NCI-H510A treated with DMSO at 0.1 percent for 48 hours (cell line): ENCODE data around the gene AKR1E2.
A peak's percentile ranks its signal among the peaks of the same experiment; 100 is the strongest.

Experiments used
- DNase-seq: peaks from one replicate; lab custom pipeline; 2025; lab: John Stamatoyannopoulos, UW

The AKR1E2 gene

DNA sequence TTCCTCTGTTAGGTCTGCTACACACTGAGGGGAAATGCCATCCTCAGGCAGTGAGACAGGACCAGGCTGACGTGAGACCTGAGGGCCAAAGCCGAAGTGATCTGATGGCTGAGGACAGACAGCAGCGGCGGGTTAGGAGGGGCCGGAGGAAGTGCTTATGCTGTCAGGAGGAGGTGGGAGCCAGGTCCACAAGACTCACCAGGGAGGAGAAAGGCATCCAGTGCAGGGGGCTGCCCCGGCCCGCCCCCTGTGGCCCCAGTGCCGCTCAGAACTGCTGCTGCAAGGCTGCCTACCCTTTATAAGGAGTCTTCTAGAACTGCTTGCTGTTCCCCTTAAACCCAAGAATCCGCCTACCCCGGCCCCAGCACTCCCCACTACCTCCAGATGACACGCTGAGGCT, 19.8 kb downstream of the AKR1E2 start:
- no peak for DNase-seq

DNA sequence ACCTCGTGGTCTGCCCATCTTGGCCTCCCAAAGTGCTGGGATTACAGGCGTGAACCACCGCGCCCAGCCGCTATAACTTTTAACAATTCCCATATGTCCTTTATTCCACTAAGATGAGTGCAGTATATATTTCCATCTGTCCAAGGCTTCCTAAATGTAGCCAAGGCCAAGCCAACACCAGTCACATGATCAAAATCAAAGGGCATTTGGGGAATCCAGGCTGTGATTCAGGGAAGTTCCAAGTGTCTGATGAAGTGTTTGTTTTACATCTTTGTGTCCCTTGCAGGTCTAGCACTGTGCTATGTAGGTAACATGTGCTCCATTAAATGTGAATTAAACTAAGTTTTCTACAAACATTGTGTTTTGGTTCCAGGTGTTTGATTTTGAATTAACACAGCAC, 20.8 kb downstream of the AKR1E2 start:
- DNase-seq = no peak

DNA sequence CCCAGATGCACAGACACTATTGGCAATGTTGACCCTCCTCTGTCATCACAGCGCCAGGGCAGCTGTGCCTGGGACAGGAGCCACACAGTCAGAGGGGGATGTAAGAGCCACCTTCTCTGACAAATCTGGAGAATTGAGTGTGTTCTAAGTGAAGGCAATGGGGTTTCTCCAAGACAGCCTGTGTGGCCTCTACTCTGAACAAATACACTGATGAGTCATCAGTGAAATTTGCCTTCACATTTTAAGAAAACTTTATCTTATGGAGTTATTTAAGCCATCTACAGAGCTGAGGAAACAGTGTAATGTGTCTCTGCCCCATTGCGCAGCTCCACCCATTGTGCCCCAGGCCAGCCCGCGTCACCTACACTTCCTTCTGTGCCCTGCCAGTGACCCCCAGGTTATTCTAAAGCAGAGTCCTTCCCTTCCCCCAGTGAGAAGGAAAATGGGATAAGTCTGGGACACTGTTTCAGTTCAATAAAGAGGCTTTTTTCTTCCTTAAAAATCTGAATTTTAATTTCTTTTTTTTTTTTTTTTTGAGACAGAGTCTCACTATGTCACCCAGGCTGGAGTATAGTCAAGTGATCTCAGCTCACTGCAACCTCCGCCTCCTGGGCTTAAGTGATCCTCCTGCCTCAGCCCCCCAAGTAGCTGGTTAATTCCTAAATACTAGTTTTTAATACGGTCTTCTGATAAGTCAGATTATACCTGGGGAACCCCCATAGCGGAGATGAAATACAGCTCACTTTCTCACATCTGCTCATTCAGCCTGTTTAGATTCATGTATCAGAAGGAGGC, 21.8 kb downstream of the AKR1E2 start:
- DNase-seq = no peak

DNA sequence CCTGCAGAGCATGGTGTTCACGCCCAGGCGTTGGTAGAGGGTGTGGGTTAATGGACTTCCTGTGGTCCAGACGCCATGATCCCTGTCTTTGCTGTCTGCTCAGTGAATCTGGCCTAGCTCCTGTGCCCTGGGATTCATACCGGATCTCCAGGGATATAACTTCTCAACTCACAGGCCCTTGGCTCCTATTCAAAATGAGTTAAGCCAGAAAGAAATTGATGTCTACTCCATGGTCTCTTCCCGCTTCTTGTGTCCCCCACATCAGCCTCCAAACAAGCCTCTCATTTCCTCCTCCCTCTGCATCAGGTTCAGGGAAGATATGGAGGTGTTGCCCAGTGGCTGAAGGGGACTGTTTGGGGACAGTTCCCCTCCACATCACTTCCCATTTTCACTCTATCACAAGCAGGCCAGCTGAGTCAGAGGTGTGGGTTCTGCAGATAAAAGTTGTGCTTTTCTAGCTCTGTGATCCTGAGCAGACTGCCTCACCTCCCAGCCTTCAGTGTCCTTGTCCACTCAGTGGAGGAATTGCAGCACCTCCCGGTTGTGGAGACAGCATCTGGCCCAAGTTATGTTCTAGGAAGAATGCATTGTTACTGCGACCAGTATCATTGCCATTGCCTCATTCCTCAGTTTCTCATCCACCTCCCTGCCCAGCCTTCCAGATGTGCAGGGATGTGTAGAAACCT, 22.5 kb downstream of the AKR1E2 start:
- DNase-seq = no peak

DNA sequence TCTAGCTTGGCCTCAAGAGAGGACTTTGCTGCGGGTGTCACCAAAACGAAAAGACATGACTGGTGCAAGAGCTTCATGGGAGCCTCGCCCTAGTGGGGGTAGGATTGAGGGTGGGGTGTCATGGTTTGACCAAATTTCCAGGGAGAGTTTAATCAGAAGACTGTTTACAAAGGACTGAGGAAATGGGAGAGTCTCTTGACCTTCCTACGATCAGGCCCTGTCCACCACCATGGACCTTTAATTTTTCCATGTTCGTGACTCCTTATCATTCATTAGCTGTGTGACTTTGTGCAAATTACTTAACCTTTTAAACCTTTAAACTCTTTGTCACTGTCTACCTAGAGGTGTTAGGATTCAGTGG, 23.0 kb downstream of the AKR1E2 start:
- DNase-seq = no peak

DNA sequence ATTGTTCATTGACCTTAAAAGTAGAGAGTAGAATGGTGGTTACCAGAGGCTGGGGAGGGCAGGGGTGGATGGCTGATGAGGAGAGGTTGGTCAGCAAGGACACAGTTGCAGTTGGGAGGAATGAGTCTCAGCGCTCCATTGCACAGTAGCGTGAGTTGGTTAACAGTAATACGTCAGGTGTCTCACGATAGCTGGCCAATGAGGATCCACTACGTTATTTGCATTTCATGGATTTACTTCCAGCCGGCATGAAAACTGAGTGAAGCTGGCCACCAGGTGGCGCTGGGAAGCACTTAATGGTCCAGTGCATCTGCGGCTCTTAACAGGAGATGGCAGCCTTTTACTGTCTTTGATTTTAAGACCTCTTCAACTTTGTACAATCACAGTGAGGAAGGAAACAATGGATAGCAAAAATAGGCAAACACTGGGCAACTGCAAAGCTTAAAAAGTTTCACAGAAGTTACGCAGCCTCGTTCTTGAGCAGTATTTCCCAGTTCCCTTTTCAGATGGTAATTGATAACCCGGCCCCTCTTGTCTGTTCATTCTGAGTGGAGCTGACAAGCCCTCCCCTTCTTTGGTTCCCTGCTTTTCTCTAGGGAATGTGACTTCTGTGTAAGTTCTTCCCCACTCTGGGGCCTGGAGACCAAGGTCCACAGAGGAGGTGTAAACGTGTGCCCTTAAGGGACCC, 23.7 kb downstream of the AKR1E2 start:
- peak; percentile 64 for DNase-seq

DNA sequence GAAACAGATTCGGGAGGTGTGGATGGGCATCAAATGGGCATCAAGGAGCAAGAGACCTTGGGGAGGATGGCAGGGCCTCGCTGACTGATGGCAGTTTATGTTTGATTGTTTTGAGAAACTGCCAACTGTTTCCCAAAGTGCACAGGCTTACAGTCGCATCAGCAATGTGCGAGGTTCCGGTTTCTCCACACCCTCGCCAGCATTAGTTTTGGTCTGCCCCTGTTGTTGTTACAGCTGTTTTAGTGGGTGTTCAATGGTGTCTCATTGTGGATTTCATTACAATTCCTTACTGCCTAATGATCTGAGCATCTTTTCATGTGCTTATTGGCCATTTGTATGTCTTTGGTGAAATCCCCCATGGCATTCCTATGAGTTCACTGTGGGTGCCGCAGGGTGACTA, 24.4 kb downstream of the AKR1E2 start:
- no peak for DNase-seq

DNA sequence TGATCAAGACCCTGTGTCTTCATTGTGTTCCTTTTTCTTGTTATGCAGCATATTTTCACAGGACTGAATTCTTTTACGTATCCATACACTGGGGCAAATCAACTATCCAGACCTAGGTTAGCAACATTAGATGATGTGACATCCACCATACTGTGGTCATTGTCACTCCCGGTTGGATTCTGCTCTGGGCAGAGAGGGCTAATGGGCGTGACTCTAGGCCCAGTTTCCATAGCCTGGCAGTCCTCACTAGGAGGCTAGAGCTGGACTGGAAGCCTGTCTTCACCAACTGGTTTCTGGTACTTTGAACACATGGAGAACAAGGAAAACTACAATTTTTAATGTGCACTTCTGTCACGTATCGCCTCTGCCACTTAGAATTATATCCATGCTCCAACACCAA, 25.2 kb downstream of the AKR1E2 start:
- no peak for DNase-seq

DNA sequence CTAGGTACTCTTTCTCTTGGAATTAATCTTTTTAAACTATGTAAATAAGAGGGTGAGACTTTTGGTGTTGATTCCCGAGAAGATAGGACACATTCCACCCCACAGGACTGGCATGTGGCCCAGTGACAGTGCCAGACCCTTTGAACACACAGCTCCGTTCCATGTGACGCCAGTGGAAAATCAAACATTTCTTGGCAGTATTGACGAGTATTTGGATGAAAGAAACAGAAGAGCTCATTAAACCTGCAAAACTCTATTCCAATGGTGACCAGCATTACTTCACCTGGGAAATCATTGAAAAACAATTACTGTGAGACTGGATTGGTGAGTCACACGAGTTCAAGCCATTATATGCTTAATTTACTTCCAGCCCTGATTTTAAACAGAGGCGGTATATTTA, 25.8 kb downstream of the AKR1E2 start:
- DNase-seq = no peak

DNA sequence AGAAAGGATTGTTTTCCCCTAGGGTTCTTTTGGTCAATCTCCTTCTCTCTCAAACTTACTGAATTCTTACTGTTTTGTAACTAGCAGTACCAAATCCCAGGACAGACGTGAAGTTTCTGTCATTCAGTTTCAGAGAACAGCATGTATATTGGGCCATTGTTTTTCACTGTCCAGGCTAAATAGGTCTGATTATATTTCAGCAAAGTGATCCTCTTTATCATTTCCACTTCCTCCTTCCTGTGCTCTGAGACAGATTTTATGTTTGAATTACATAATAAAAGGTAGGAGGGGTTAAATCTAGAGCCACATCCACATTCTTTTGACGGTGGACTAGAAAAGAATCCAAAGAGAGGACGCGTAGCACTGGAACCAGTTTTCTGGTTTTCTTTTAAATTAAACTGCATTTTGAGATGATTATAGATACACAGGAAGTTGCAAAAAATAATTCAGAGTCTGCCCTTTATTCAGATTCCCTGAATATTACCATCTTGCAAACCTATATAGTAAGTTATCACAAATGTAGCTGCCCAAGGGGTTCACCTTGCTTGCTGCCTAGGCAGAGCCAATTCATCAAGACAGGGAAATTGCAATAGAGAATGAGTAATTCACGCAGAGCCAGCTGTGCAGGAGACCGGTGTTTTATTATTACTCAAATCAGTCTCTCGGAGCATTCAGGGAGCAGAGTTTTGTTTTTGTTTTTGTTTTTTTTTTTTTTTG, 40.1 kb downstream of the AKR1E2 start:
- DNase-seq = no peak

DNA sequence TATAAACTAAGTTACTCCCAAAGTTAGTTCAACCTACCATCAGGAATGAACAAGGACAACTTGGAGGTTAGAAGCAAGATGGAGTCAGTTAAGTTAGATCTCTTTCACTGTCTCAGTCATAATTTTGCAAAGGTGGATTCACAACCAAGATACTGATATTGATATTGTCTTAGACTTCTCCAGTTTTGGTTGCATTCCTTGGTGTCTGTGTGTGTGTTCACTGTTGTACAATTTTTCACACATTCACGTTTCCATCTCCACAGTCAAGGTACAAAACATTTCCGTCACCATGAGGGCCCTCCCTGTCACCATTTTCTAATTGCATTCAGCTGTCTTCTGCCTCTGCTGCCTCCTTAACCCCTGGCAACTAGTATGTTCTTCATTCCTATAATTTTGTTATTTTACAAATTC, 41.1 kb downstream of the AKR1E2 start:
- DNase-seq = no peak

DNA sequence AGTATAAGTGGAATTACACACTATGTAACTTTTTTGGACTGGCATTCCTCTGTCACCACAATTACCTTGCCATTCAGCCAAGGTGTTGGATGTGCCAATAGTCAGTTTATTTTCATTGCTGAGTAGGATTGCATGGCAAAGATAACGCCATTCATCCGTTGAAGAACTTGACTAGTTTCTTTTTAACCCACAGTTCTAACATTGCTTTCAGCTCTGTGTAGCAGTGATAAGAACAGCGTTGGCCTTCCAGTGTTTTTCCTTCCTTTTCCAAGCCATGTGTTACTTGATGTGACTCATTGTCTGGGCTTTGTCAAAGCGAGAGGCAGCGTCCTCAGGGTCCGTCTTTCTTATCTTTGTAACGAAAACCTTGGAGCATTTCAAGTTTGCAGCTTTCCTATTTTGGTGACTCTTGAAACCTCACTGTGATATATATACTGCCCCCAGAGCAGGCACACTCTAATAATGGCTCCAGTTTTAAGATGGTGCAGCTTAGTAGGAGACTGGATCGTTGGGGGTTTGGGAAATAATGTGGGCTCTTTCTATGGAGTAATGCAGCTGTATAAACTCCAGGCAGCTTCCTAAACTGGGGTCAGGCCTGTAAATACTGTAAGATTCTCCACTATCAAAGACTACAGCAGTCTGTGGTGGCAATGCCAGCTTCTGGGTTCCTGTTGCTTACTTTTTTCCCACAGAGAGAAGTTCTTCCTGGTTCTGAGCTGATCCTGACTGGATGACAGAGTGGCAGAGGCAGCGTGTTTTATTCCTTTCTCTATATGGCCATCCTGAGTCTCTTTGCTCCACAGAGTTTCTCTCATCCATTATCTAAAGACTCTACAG, 41.7 kb downstream of the AKR1E2 start:
- no peak for DNase-seq

DNA sequence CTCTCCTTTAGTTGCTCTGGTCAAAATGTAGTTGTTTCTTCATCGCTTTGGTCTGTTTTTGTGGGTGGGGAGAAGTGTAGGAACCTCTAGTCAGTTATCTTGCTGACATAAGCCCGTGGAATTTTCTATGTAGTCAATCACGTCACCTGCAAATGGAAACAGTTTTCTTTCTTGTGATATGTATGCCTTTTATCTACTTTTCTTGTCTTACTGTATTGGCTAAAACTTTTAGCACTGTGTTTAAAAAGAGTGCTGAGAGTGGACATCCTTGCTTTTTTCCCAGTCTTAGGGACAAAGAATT, 42.3 kb downstream of the AKR1E2 start:
- no peak for DNase-seq

DNA sequence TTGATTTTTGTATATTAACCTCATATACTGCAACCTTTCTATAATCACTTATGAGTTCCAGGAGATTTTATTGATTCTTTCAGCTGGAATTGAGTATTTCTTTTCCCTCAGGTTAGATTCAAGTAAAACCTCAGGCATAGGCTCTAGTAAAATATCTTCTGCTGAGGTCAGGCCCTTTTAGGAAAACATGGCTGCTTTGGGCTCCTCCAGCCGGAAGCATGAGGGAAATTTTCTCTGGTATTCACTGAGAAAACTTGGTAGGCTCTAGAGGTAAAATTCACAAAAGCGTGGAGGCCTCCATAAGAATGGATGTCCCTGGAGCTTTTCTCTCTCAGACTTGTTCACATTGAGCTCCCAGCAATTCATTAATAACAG, 56.7 kb downstream of the AKR1E2 start:
- DNase-seq = no peak

DNA sequence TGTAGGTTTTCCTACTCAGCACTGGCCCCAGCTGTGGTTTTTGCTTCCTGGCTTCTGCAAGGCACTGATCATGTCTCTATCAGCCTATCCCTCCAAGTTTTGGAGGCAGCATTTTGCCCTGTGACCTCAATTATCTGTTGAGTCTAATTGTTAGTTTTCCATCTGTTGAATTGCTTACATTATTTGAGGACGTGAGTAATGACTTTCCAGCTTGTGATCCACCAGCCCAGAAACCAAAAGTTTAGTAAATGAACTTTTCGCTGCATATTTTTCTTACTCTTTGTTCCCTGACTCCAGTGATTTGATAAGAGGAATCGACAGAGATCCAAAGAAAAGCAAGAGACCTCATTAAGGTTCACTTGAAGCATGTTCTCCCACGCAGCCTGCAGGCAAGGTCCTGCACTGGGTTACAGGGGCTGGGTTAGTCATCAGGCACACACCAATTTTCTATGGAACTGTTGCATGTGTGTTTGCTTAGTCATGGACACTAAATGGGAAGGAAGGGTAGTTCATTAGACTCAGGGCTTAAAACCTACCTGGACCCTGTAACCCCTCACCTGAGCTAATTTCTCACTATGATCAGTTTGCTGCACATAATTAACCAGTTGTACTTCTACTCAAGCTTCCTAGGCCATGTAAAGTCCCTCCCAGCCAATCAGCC, 57.2 kb downstream of the AKR1E2 start:
- no peak for DNase-seq

DNA sequence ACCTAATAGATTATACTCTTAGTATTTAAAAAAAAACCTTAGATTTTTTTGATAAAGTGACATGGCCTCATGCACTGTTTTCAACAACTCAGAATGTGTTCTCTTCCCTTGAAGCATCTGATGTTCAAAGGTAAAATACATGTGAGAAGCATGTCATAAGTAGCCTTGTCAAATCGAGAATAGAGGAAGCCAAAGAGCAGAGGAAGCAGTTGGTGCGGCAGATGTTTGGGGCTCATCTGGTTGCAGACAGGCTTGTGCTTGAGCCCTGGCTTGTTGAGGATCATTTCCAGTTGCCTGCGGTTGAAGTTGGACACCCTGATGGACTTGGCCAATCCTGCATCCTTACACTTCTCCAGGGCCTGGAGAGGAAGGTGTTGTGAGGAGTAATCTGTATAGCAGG, 59.2 kb downstream of the AKR1E2 start:
- no peak for DNase-seq

DNA sequence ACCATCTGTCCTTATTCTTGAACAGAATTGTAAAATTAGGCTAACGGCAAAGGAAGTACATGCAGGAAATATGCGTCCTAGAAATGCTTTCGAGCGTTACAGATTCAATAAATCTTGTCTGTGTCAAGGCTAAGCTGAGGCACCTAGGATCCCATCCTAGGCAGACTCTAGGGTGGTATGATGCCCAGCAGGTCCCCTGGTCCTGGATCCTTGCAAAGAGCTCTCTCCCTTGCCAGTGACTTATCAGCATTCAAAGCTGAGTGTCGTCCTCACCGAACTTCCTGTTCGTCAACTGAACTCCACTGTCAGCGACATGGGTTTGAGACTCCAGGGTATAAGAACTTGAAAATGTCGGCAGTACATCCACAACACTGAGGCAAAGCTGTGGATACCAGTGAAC, 61.5 kb downstream of the AKR1E2 start:
- no peak for DNase-seq

DNA sequence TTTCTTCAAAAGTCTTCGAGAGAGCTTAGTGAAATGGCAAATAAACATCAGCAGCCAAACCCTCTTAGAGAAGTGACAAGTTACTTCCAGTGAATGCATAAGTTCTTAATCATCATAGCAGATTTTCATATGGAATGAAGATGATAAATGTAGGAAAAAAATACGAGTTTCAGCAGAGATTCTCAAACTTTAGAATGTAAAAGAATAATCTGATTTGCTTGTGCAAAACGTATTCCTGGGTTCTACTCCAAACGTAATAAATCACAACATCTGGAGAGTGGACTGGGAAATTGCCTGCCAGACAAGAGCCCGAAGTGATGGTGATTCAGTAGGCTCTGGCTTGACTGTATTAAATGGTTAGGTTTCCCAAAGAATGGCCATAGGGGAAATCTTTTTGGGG, 62.2 kb downstream of the AKR1E2 start:
- DNase-seq = no peak

DNA sequence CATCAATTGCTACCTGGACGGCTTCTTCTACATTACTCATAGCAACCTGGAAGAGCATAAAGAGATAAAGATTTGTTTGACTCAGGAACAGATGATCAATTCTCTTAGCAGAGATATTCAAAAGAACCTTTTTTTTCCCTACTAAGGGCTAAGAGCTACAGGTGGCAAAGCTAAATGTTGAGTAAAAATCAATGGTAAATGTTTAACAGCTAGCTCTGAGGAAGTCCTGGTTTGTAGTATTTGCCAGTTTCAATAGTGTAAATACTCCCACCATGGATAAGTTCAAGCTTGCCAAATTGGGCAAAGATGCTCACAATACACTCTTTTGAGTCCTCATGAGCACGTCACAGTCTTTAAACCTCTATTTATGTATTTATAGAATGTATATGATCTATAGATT, 64.0 kb downstream of the AKR1E2 start:
- DNase-seq = no peak

DNA sequence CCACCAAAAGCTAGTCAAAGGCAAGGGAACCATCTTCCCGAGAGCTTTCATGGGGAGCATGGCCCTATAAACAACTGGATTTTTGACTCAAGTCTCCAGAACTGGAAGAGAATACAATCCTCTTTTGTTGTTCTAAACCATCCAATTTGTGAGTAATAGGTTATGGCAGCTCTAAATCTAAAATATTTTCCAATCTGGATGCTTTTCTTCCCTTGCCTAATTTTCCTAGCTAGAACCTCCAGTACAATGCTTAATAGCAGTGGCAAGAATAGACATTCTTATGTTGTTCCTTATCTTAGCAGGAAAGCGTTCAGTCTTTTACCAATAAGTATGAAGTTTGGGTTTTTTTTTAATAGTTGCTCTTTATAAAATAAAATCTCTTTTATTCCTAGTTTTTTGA, 66.7 kb downstream of the AKR1E2 start:
- DNase-seq = no peak

DNA sequence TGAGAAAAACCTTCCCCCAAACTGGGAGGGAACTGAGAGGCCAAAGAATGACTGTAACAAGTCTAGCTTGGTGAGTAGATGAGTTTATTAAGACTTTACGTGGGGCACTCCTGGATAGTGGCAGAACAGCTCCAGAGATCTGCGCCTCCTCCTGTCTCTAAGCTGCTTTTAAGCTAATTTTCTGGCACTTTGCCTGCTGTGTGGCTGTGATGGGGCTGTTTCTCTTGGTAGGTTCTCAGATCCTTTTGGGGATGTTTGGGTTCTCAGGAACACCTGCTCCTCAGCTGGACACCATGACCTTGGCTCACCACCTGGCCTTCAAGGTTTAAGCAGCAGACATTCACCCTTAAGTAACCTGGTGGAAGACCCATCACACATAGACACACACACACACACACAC, 68.3 kb downstream of the AKR1E2 start:
- DNase-seq = no peak
